Measurements from ENCODE around the gene BNIP3. TPM values are rescaled to one million over a fixed set of nuclear protein-coding genes. Genes with fewer than 3 reads are reported as not detected.

The BNIP3 gene
- total RNA-seq, 6 donors from 2014 or later = 34.6 to 114 (median 51.9) TPM

GRCh38 chr10:131933696-131934086 is 48.0 kb downstream of the BNIP3 start:
- 92 to 96% methylated on average over 2 of the region's 2 CpGs for WGBS, 2 donors
- Histone ChIP-seq H3K4me3 (no peak overlapping the region), H3K9me3 (no peaks in the 10 kb centered on the region), H3K27me3 (no peaks in the 10 kb centered on the region), H3K27ac (no peak overlapping the region), H3K4me1 (peaks cover 11 to 48% (median 25%) of the 10 kb centered on the region in 4 donors), H3K36me3 (peaks cover 5 to 41% (median 23%) of the 10 kb centered on the region in 4 donors)
- ATAC-seq (ENCODE audit: low FRiP score in 2 of 2) (no peak), DNase-seq (no peak)
- TF ChIP-seq EP300 (IDR thresholded peaks at IDR 0.05) (no peak), POLR2A (IDR thresholded peaks at IDR 0.05) (no peak), CTCF (IDR thresholded peaks at IDR 0.05) (no peak), POLR2AphosphoS5 (IDR thresholded peaks at IDR 0.05) (no peak)

GRCh38 chr10:131933016-131933695 is 48.6 kb downstream of the BNIP3 start:
- TF ChIP-seq POLR2AphosphoS5 (IDR thresholded peaks at IDR 0.05) (no peak), POLR2A (IDR thresholded peaks at IDR 0.05) (no peak)
- H3K9me3 ChIP-seq = no peaks in the 10 kb centered on the region
- no peak overlapping the region for H3K4me3 ChIP-seq
- H3K27me3 ChIP-seq = no peaks in the 10 kb centered on the region
- WGBS, 2 donors = 89% methylated on average over 18 of the region's 18 CpGs
- H3K4me1 ChIP-seq = peaks cover 16 to 54% (median 30%) of the 10 kb centered on the region in 4 donors
- no peak overlapping the region for H3K27ac ChIP-seq
- peaks cover 3 to 36% (median 18%) of the 10 kb centered on the region in 4 donors for H3K36me3 ChIP-seq
- no peak for ATAC-seq (ENCODE audit: low FRiP score in 2 of 2)
- no peak for DNase-seq

GRCh38 chr10:131931981-131932380 is 49.7 kb downstream of the BNIP3 start:
- Histone ChIP-seq H3K9me3 (no peaks in the 10 kb centered on the region), H3K4me3 (no peak overlapping the region), H3K36me3 (peaks cover 0 to 24% (median 9%) of the 10 kb centered on the region in 4 donors), H3K27me3 (no peaks in the 10 kb centered on the region), H3K27ac (peak overlapping the region in 1 of 4 donors; percentile 4), H3K4me1 (peaks cover 22 to 63% (median 38%) of the 10 kb centered on the region in 4 donors)
- TF ChIP-seq POLR2A (IDR thresholded peaks at IDR 0.05) (no peak), EP300 (IDR thresholded peaks at IDR 0.05) (no peak), CTCF (IDR thresholded peaks at IDR 0.05) (no peak), POLR2AphosphoS5 (IDR thresholded peaks at IDR 0.05) (no peak)
- no peak for ATAC-seq (ENCODE audit: low FRiP score in 2 of 2)
- no peak for DNase-seq
- WGBS, 2 donors = 96 to 97% methylated on average over 12 to 13 of the region's 13 CpGs

- no peaks in the 10 kb centered on the region for H3K27me3 ChIP-seq
- H3K27ac ChIP-seq = no peak overlapping the region
- peaks cover 0 to 14% (median 2%) of the 10 kb centered on the region in 4 donors for H3K36me3 ChIP-seq
- ATAC-seq (ENCODE audit: low FRiP score in 2 of 2) = no peak
- no peak overlapping the region for H3K4me3 ChIP-seq
- no peak for DNase-seq
- peaks cover 0 to under 1% (median 0%) of the 10 kb centered on the region in 4 donors for H3K9me3 ChIP-seq
- 95 to 96% methylated on average over 16 of the region's 16 CpGs for WGBS, 2 donors
- no peak for TF ChIP-seq POLR2AphosphoS5 (IDR thresholded peaks at IDR 0.05)
- TF ChIP-seq EP300 (IDR thresholded peaks at IDR 0.05) = no peak
- no peak for TF ChIP-seq POLR2A (IDR thresholded peaks at IDR 0.05)
- no peak for TF ChIP-seq CTCF (IDR thresholded peaks at IDR 0.05)
- H3K4me1 ChIP-seq = peaks cover 22 to 63% (median 39%) of the 10 kb centered on the region in 4 donors
Measured at GRCh38 chr10:131930586-131931330, 51.0 kb downstream of the BNIP3 start.

- no peak overlapping the region for H3K27ac ChIP-seq
- H3K36me3 ChIP-seq = peaks cover 0 to 9% (median 2%) of the 10 kb centered on the region in 4 donors
- H3K9me3 ChIP-seq = peaks cover 0 to 4% (median 1%) of the 10 kb centered on the region in 4 donors
- peaks cover 22 to 57% (median 40%) of the 10 kb centered on the region in 4 donors for H3K4me1 ChIP-seq
- ATAC-seq (ENCODE audit: low FRiP score in 2 of 2) (no peak), DNase-seq (no peak)
- TF ChIP-seq EP300 (IDR thresholded peaks at IDR 0.05) (no peak), CTCF (IDR thresholded peaks at IDR 0.05) (no peak), POLR2A (IDR thresholded peaks at IDR 0.05) (no peak), POLR2AphosphoS5 (IDR thresholded peaks at IDR 0.05) (no peak)
- H3K27me3 ChIP-seq = no peaks in the 10 kb centered on the region
- 72 to 78% methylated on average over 4 of the region's 4 CpGs for WGBS, 2 donors
- H3K4me3 ChIP-seq = no peak overlapping the region
Measured at GRCh38 chr10:131930150-131930549, 51.6 kb downstream of the BNIP3 start.

Measured in upper lobe of left lung (tissue), 6 donors.